ENCODE measurements around the gene HLA-DOB. TPM values are rescaled to one million over a fixed set of nuclear protein-coding genes. Genes with fewer than 3 reads are reported as not detected.

HLA-DOB gene
- total and polyA plus RNA-seq, 2 of the 13 experiments (the other 11 are each of a cell fraction or from before 2014, with no cell fraction given): not detected

DNA sequence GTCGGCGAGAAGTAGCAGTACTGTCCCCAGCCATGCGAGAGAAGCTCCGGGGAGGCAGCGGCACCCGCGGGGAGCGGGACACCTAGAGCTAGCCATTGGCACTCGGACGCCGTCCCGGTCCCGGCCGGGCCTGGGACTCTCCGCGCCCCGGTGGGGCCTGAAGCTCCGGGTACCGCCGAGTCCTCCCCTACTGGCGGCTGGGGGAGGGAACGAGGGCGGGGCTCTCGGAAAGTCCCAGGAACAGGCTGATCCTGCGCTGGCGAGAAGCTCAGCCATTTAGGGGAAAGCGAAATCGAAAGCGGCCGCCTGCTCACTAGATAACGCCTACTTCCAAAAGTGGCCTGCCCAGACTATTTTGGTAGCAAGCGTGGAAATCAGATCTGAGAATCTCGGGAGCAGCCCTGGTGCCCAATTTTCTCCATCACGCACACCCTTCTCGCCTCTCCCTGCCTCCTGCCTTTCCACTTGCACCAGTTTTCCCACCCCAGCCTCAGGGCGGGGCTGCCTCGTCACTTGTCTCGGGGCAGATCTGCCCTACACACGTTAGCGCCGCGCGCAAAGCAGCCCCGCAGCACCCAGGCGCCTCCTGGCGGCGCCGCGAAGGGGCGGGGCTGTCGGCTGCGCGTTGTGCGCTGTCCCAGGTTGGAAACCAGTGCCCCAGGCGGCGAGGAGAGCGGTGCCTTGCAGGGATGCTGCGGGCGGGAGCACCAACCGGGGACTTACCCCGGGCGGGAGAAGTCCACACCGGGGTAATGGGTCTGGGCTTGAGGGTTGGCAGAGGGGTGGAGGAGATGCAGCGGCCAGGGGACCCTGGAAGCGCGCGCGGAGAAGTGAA is 37.0 kb upstream of the HLA-DOB start, which contains the start of the genes PSMB9 and TAP1 (continued):
- TF ChIP-seq, protein P1, sequence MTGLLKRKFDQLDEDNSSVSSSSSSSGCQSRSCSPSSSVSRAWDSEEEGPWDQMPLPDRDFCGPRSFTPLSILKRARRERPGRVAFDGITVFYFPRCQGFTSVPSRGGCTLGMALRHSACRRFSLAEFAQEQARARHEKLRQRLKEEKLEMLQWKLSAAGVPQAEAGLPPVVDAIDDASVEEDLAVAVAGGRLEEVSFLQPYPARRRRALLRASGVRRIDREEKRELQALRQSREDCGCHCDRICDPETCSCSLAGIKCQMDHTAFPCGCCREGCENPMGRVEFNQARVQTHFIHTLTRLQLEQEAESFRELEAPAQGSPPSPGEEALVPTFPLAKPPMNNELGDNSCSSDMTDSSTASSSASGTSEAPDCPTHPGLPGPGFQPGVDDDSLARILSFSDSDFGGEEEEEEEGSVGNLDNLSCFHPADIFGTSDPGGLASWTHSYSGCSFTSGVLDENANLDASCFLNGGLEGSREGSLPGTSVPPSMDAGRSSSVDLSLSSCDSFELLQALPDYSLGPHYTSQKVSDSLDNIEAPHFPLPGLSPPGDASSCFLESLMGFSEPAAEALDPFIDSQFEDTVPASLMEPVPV (CRISPR knock-in tag; IDR thresholded peaks at IDR 0.05): no peak; the same call in 1 of the 2 replicates
- TF ChIP-seq, protein P2, sequence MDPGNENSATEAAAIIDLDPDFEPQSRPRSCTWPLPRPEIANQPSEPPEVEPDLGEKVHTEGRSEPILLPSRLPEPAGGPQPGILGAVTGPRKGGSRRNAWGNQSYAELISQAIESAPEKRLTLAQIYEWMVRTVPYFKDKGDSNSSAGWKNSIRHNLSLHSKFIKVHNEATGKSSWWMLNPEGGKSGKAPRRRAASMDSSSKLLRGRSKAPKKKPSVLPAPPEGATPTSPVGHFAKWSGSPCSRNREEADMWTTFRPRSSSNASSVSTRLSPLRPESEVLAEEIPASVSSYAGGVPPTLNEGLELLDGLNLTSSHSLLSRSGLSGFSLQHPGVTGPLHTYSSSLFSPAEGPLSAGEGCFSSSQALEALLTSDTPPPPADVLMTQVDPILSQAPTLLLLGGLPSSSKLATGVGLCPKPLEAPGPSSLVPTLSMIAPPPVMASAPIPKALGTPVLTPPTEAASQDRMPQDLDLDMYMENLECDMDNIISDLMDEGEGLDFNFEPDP (CRISPR knock-in tag; conservative IDR thresholded peaks at IDR 0.05): no peak
- TF ChIP-seq, protein P3, sequence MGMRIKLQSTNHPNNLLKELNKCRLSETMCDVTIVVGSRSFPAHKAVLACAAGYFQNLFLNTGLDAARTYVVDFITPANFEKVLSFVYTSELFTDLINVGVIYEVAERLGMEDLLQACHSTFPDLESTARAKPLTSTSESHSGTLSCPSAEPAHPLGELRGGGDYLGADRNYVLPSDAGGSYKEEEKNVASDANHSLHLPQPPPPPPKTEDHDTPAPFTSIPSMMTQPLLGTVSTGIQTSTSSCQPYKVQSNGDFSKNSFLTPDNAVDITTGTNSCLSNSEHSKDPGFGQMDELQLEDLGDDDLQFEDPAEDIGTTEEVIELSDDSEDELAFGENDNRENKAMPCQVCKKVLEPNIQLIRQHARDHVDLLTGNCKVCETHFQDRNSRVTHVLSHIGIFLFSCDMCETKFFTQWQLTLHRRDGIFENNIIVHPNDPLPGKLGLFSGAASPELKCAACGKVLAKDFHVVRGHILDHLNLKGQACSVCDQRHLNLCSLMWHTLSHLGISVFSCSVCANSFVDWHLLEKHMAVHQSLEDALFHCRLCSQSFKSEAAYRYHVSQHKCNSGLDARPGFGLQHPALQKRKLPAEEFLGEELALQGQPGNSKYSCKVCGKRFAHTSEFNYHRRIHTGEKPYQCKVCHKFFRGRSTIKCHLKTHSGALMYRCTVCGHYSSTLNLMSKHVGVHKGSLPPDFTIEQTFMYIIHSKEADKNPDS (CRISPR knock-in tag; IDR thresholded peaks at IDR 0.05): no peak
- TF ChIP-seq PHF20 (CRISPR knock-in tag; IDR thresholded peaks at IDR 0.05) (peak; percentile 64; the same call in 1 of the 2 replicates), HNRNPLL (IDR thresholded peaks at IDR 0.05; ENCODE audit: low read depth, low read length, poor library complexity, severe bottlenecking) (peak; percentile 96), ZNF335 (CRISPR knock-in tag; IDR thresholded peaks at IDR 0.05) (peak; percentile 47; the same call in 1 of the 2 replicates), NFIB (CRISPR knock-in tag; IDR thresholded peaks at IDR 0.05; ENCODE audit: borderline replicate concordance) (no peak), SRSF1 (optimal IDR thresholded peaks at IDR 0.05; ENCODE audit: low read depth, low read length) (peak; percentile 91), ZNF333 (CRISPR knock-in tag; IDR thresholded peaks at IDR 0.05; ENCODE audit: borderline replicate concordance) (no peak), ZNF761 (CRISPR knock-in tag; conservative IDR thresholded peaks at IDR 0.05) (no peak), HNF4G (IDR thresholded peaks at IDR 0.05; ENCODE audit: borderline replicate concordance, low read depth, low read length) (no peak), HNF4G (CRISPR knock-in tag; IDR thresholded peaks at IDR 0.05; ENCODE audit: borderline replicate concordance, low read depth) (no peak), SMARCE1 (IDR thresholded peaks at IDR 0.05; ENCODE audit: borderline replicate concordance) (no peak), SAFB2 (CRISPR knock-in tag; IDR thresholded peaks at IDR 0.05; ENCODE audit: borderline replicate concordance, low read depth) (no peak; the same call in 1 of the 2 replicates), SSRP1 (CRISPR knock-in tag; IDR thresholded peaks at IDR 0.05) (no peak), POLR2G (IDR thresholded peaks at IDR 0.05; ENCODE audit: low read depth, low read length) (no peak; the same call in 1 of the 2 replicates), ZNF816 (CRISPR knock-in tag; IDR thresholded peaks at IDR 0.05; ENCODE audit: borderline replicate concordance) (peak; percentile 58; the same call in 1 of the 2 replicates), SMARCC2 (IDR thresholded peaks at IDR 0.05) (no peak), YY1 (IDR thresholded peaks at IDR 0.05; ENCODE audit: insufficient read depth, insufficient replicate concordance, low read depth, low read length) (peak; percentile 29), ZNF678 (CRISPR knock-in tag; IDR thresholded peaks at IDR 0.05) (no peak), RFX1 (IDR thresholded peaks at IDR 0.05) (no peak)
- TF ChIP-seq, protein P4, sequence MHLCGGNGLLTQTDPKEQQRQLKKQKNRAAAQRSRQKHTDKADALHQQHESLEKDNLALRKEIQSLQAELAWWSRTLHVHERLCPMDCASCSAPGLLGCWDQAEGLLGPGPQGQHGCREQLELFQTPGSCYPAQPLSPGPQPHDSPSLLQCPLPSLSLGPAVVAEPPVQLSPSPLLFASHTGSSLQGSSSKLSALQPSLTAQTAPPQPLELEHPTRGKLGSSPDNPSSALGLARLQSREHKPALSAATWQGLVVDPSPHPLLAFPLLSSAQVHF (CRISPR knock-in tag; IDR thresholded peaks at IDR 0.05): no peak
- TF ChIP-seq, protein P5, sequence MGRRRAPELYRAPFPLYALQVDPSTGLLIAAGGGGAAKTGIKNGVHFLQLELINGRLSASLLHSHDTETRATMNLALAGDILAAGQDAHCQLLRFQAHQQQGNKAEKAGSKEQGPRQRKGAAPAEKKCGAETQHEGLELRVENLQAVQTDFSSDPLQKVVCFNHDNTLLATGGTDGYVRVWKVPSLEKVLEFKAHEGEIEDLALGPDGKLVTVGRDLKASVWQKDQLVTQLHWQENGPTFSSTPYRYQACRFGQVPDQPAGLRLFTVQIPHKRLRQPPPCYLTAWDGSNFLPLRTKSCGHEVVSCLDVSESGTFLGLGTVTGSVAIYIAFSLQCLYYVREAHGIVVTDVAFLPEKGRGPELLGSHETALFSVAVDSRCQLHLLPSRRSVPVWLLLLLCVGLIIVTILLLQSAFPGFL (CRISPR knock-in tag; IDR thresholded peaks at IDR 0.05): no peak

All from HepG2 (cell line).